ENCODE measurements around the gene TLX1.

Gene TLX1

GRCh38 chr10:101130984-101131961, at the start of gene TLX1:
TLX1 (plus strand) TSS chr10:101131300; CDS start chr10:101131542, 242 bp downstream.
- DNase-seq: no peak

GRCh38 chr10:101085846-101086245, 45.3 kb upstream of the TLX1 start:
- DNase-seq: peak; percentile 60

GRCh38 chr10:101087376-101087775, 43.7 kb upstream of the TLX1 start:
- DNase-seq: no peak

GRCh38 chr10:101087965-101088364, 43.1 kb upstream of the TLX1 start:
- DNase-seq: no peak

- DNase-seq: no peak
These were observed 41.4 kb upstream of the TLX1 start for GRCh38 chr10:101089520-101090299.

- DNase-seq: no peak
These were observed 40.5 kb upstream of the TLX1 start for GRCh38 chr10:101090597-101090996.

GRCh38 chr10:101091546-101092290, 39.4 kb upstream of the TLX1 start:
- DNase-seq: no peak

GRCh38 chr10:101092881-101093354, 38.2 kb upstream of the TLX1 start:
- peak; percentile 13 for DNase-seq

GRCh38 chr10:101094121-101094879, 36.8 kb upstream of the TLX1 start:
- no peak for DNase-seq

- DNase-seq: no peak
These were observed 36.1 kb upstream of the TLX1 start for GRCh38 chr10:101095004-101095403.

GRCh38 chr10:101095550-101096213, 35.4 kb upstream of the TLX1 start:
- DNase-seq: peak; percentile 86

GRCh38 chr10:101096378-101096777, 34.7 kb upstream of the TLX1 start:
- DNase-seq: no peak

GRCh38 chr10:101097881-101098280, 33.2 kb upstream of the TLX1 start:
- DNase-seq: no peak

GRCh38 chr10:101099901-101100300, 31.2 kb upstream of the TLX1 start:
- no peak for DNase-seq

- no peak for DNase-seq
These were observed 29.7 kb upstream of the TLX1 start for GRCh38 chr10:101101372-101101881.

GRCh38 chr10:101103430-101103829, 27.7 kb upstream of the TLX1 start:
- DNase-seq: no peak

- no peak for DNase-seq
These were observed 24.7 kb upstream of the TLX1 start for GRCh38 chr10:101106351-101106750.

GRCh38 chr10:101107771-101108170, 23.3 kb upstream of the TLX1 start:
- DNase-seq: no peak

GRCh38 chr10:101110856-101111523, 20.1 kb upstream of the TLX1 start:
- no peak for DNase-seq

GRCh38 chr10:101111547-101111946, 19.6 kb upstream of the TLX1 start:
- no peak for DNase-seq

All from NCI-H146 (cell line).